Uterus (tissue), 2 donors: ENCODE data around the gene CDC42EP5.
"Not testable (repeated sequence)": the region's sequence is repeated elsewhere in the genome, so short reads cannot be mapped to it uniquely, and the experiment has no call there.

Experiments used
- CTCF ChIP-seq, 4 experiments: fragments of 200-600 bp in 2 of 4; fragments of 450-650 bp in 2 of 4; sonication (generic) in 2 of 4; IDR thresholded peaks; one replicate each; pipeline ENCODE4 v1.5.1; 2016 to 2019; ENCODE audit warnings: antibody characterized with exemption in 4 of 4, mild to moderate bottlenecking in 2 of 4, moderate library complexity in 1 of 4
- POLR2A ChIP-seq, 2 donors: fragments of 450-650 bp; IDR thresholded peaks; one replicate each; pipeline ENCODE4 v1.6.1; 2016; ENCODE audit warnings: antibody characterized with exemption in 2 of 2, mild to moderate bottlenecking in 1 of 2, moderate library complexity in 1 of 2

DNA sequence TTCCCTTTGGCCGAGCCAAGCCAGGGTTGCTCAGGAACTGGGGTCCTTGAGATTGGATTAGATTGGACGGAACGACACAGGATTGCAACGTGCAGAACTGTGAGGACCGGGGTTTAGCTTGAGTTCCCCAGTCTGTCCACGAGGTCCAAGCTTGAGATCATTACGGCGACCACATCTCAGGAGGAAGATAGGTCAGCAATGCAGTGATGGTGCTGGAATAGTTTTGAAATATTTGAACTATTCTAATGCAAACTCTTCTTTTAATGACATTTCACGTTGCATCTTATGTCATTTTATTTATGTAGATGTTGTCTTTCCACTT, 25.3 kb upstream of the CDC42EP5 start:
- not testable (repeated sequence) for TF ChIP-seq CTCF, POLR2A (IDR thresholded peaks at IDR 0.05)
